K562 (cell line): ENCODE measurements around the gene CTXN1. TPM values are rescaled to one million over a fixed set of nuclear protein-coding genes. Genes with fewer than 3 reads are reported as not detected.
A peak's percentile ranks its signal among the peaks of the same experiment; 100 is the strongest.

Experiments
- ATAC-seq: fragments of 200-7000 bp; cut with Tn5 transposase; 3 replicates; pipeline ENCODE4 v1.9.1; 2020; ENCODE audit warnings: moderate library complexity
- BruUV-seq: library from RNA; stranded (reverse); fragments of 400-500 nt; replicated peaks from 2 replicates; lab custom pipeline; 2021; lab: Mats Ljungman, UMichigan
- CTCF ChIA-PET: fragments of 300-600 bp; formaldehyde crosslinking; extraction: SDS; loops from one replicate; lab custom pipeline; 2021; ENCODE audit warnings: low intra/inter-chr PET ratio; lab: Yijun Ruan, JAX
- POLR2A ChIA-PET: fragments of 300-600, 350-650 bp; sonication (Branson Sonifier 250); formaldehyde crosslinking; extraction: SDS; loops from one replicate; lab custom pipeline; 2021; ENCODE audit warnings: antibody characterized with exemption, inconsistent platforms; lab: Yijun Ruan, JAX
- DNase-seq, 4 experiments: peaks; one replicate each; pipeline versions ENCODE4 v3.0.0 to v3.0.0-alpha.2; 2011 to 2018; ENCODE audit warnings: low spot score in 3 of 4, mixed read lengths in 3 of 4; ENCODE audit errors: extremely low read depth in 1 of 4
- FAIRE-seq: peaks from 2 replicates; lab custom pipeline; 2011; peaks lifted over from hg19 to GRCh38; lab: Jason Lieb, UNC
- H2AFZ ChIP-seq: 2 replicates; pipeline ENCODE4 v1.6.0; 2011; ENCODE audit warnings: low read depth, low read length, control low read depth, inconsistent platforms
- H3K27ac ChIP-seq: fragments of 200-600 bp; 3 replicates; pipeline ENCODE4 v1.8.0; 2011; ENCODE audit warnings: low read depth, mild to moderate bottlenecking, control low read depth, inconsistent platforms, low read length, moderate library complexity, mixed read lengths; ENCODE audit errors: extremely low read depth
- H3K27me3 ChIP-seq, 2 experiments: fragments of 300-600 bp in 1 of 2; 2 replicates in 1 of 2; 3 replicates in 1 of 2; pipeline versions ENCODE4 v1.6.0 to v1.8.0; 2011; ENCODE audit warnings: inconsistent platforms in 2 of 2, low read length in 2 of 2, mild to moderate bottlenecking in 1 of 2, mixed read lengths in 1 of 2, moderate library complexity in 1 of 2; ENCODE audit not compliant: control insufficient read depth in 2 of 2, insufficient read depth in 2 of 2
- H3K36me3 ChIP-seq: fragments of 300-600 bp; 3 replicates; pipeline ENCODE4 v1.8.0; 2011; ENCODE audit warnings: mild to moderate bottlenecking, low read length, inconsistent platforms; ENCODE audit not compliant: control insufficient read depth, insufficient read depth
- H3K4me1 ChIP-seq, 2 experiments: fragments of 200-600 bp in 1 of 2; replicated peaks in 1 of 2; 2 replicates in 1 of 2; 3 replicates in 1 of 2; pipeline versions ENCODE4 v1.5.1 to v1.8.0; 2011; ENCODE audit warnings: inconsistent platforms in 2 of 2, low read length in 2 of 2, mild to moderate bottlenecking in 1 of 2, mixed read lengths in 1 of 2, moderate library complexity in 1 of 2; ENCODE audit not compliant: control insufficient read depth in 2 of 2, insufficient read depth in 2 of 2
- H3K4me2 ChIP-seq: 2 replicates; pipeline ENCODE4 v1.6.1; 2011; ENCODE audit warnings: low read length, control low read depth, inconsistent platforms, mixed read lengths; ENCODE audit not compliant: insufficient read depth
- H3K4me3 ChIP-seq: fragments of 200-600 bp; sonication (generic), shearing (Covaris generic); 2 replicates; pipeline ENCODE4 v1.5.1; 2016; ENCODE audit warnings: control low read depth, inconsistent platforms
- H3K79me2 ChIP-seq: fragments of 200-600 bp; 3 replicates; pipeline ENCODE4 v1.8.0; 2011; ENCODE audit warnings: low read length, inconsistent platforms; ENCODE audit not compliant: control insufficient read depth, insufficient read depth
- H3K9ac ChIP-seq, 2 experiments: 2 replicates each; pipeline versions ENCODE4 v1.6.0 to v1.6.1; 2011; ENCODE audit warnings: low read depth in 2 of 2, low read length in 2 of 2, control low read depth in 1 of 2, inconsistent platforms in 1 of 2, mild to moderate bottlenecking in 1 of 2, mixed read lengths in 1 of 2; ENCODE audit not compliant: insufficient read depth in 1 of 2
- H3K9me1 ChIP-seq: one replicate; pipeline ENCODE4 v1.6.0; 2011; ENCODE audit warnings: inconsistent platforms, mild to moderate bottlenecking, low read length, moderate library complexity; ENCODE audit not compliant: control insufficient read depth, insufficient read depth
- H3K9me3 ChIP-seq: replicated peaks from 2 replicates; pipeline ENCODE4 v1.5.1; 2011; ENCODE audit warnings: low read depth, low read length, inconsistent platforms; ENCODE audit not compliant: control insufficient read depth, insufficient read depth
- H4K20me1 ChIP-seq: replicated peaks from 2 replicates; pipeline ENCODE4 v1.6.1; 2011; ENCODE audit warnings: low read length, inconsistent platforms, mixed read lengths; ENCODE audit not compliant: control insufficient read depth, insufficient read depth
- ATF2 ChIP-seq: sonication (generic); formaldehyde crosslinking; IDR thresholded peaks from 2 replicates; pipeline ENCODE4 v1.8.1; 2022; ENCODE audit warnings: missing genetic modification reagents
- FOXK1 ChIP-seq: sonication (generic); formaldehyde crosslinking; IDR thresholded peaks from 2 replicates; pipeline ENCODE4 v1.8.0; 2022; ENCODE audit warnings: missing genetic modification reagents, mild to moderate bottlenecking, borderline replicate concordance
- HMGXB4 ChIP-seq: sonication (generic); formaldehyde crosslinking; IDR thresholded peaks from 2 replicates; pipeline ENCODE4 v1.8.1; 2023; ENCODE audit warnings: mild to moderate bottlenecking, missing genetic modification reagents
- NRF1 ChIP-seq, 2 experiments: fragments of 450-650 bp; IDR thresholded peaks in 1 of 2; conservative IDR thresholded peaks in 1 of 2; 2 replicates each; pipeline ENCODE4 v1.6.1; 2014; ENCODE audit warnings: mild to moderate bottlenecking in 2 of 2
- ZNF766 ChIP-seq: fragments of 200-800 bp; sonication (Bioruptor generic); conservative IDR thresholded peaks from 2 replicates; pipeline ENCODE4 v1.6.1; 2016; ENCODE audit warnings: missing genetic modification characterization, missing compliant biosample characterization
- WGBS: fragments of 100-300 bp; shearing (Covaris generic); methylation state at CpG from one replicate; pipeline ENCODE4 v1.1.6; 2016; ENCODE audit warnings: low coverage, mixed read lengths; ENCODE audit not compliant: insufficient coverage; ENCODE audit errors: missing lambda C conversion rate; 5-methylcytosine and 5-hydroxymethylcytosine counted together
- in situ Hi-C: fragments of 300-500 bp; cut with MboI; formaldehyde crosslinking; loops from 4 replicates; pipeline ENCODE4 v1.15.0; 2018; ENCODE audit warnings: inconsistent platforms, mixed read lengths
- intact Hi-C: fragments of 100-400 bp; cut with micrococcal nuclease; formaldehyde crosslinking; loops from 2 replicates; pipeline ENCODE4 v1.14.2; 2022
- polyA plus RNA-seq, 8 experiments: library from polyadenylated mRNA; depleted of rRNA in 4 of 8; stranded (reverse) in 5 of 8; unstranded in 3 of 8; fragments of >200 nt; fragmentation: Nextera tagmentation in 2 of 8; fragmentation: Illumina TruSeq in 1 of 8; extraction: Ambion mirVana in 2 of 8; extraction: Trizol in 1 of 8; gene quantifications; 2 replicates each; pipeline versions ENCODE4 v1.2.1 to v1.2.3, GENCODE V29; 2011 to 2014; ENCODE audit warnings: inconsistent platforms in 1 of 8, missing spikeins in 1 of 8
- total RNA-seq, 7 experiments: library from RNA; depleted of rRNA in 6 of 7; stranded (reverse); fragments of >200 nt in 6 of 7; fragmentation: Illumina TruSeq in 2 of 7; extraction: Trizol in 2 of 7; gene quantifications; 2 replicates each; pipeline versions ENCODE4 v1.2.1 to v1.2.3, GENCODE V29; 2011 to 2021; ENCODE audit warnings: low replicate concordance in 1 of 7

The CTXN1 gene
- total and polyA plus RNA-seq, 9 of the 15 experiments (the other 6 are each of a cell fraction or from before 2014, with no cell fraction given) = 0.15 to 37.4 (median 1.8) TPM; not detected in 2

GRCh38 chr19:7943444-7944176 is 17.7 kb upstream of the CTXN1 start, which contains the start of gene TIMM44 (continued):
- no peak for TF ChIP-seq ZNF766
- TF ChIP-seq, all 486 proteins: peak for 145

GRCh38 chr19:7942981-7943443 is 17.1 kb upstream of the CTXN1 start:
- peaks cover 11 to 28% of the 10 kb centered on the region in 2 experiments; a peak in 4 of 5 replicates for H3K4me1 ChIP-seq
- DNase-seq = peak in 1 of 4 experiments; percentile 77
- peak overlapping the region; percentile 24; the same call in 1 of the 2 replicates for H2AFZ ChIP-seq
- peaks cover 43% of the 10 kb centered on the region for H3K36me3 ChIP-seq
- CTCF ChIA-PET = interaction anchor here (0.6 to 2.3 kb wide), 3 partner anchors 126 to 325 kb away, joined by 4 to 16 read pairs (median 7); no protein-coding TSS in a partner anchor
- H3K27ac ChIP-seq = peak overlapping the region; percentile 94
- no peaks in the 10 kb centered on the region for H4K20me1 ChIP-seq
- no peaks in the 10 kb centered on the region for H3K27me3 ChIP-seq
- H3K9ac ChIP-seq = peak overlapping the region; percentile 95 to 99
- peak overlapping the region; percentile 64 for H3K4me3 ChIP-seq
- peak; percentile 11 for FAIRE-seq
- peaks cover 63% of the 10 kb centered on the region for H3K79me2 ChIP-seq
- H3K9me1 ChIP-seq = peaks cover 4% of the 10 kb centered on the region
- H3K4me2 ChIP-seq = peak overlapping the region; percentile 95
- H3K9me3 ChIP-seq = no peaks in the 10 kb centered on the region
- in situ Hi-C loops (no loop called here), intact Hi-C loops (loop anchor here (2.0 to 10.0 kb wide), 3 partner anchors 60 to 209 kb away; no protein-coding TSS in a partner anchor)
- WGBS = 1% methylated on average over 33 of the region's 33 CpGs
- POLR2A ChIA-PET = interaction anchor here (0.6 to 2.7 kb wide), 18 partner anchors 10 to 1168 kb away, joined by 3 to 27 read pairs (median 4); partner anchors contain the start of genes CTXN1, LRRC8E, NDUFA7 and RPS28
- peak; percentile 24; the same call in 2 of the 3 replicates for ATAC-seq
- BruUV-seq = no TSS peak
- TF ChIP-seq HMGXB4 (CRISPR knock-in tag) = 0 out of 2 replicates have a peak, but pooled peaks have one; percentile 48
- TF ChIP-seq NRF1 (conservative IDR thresholded peaks at IDR 0.05 in 1 of 2, IDR thresholded peaks at IDR 0.05 in 1 of 2) = no peak
- peak; percentile 14; the same call in 1 of the 2 replicates for TF ChIP-seq FOXK1 (CRISPR knock-in tag)
- 0 out of 2 replicates have a peak, but pooled peaks have one; percentile 25 for TF ChIP-seq ATF2 (CRISPR knock-in tag)
